OCI-LY3 (cell line): ENCODE measurements around the gene SCGB1A1.

ENCODE experiments used
- EZH2phosphoT487 ChIP-seq: fragments of 200-600 bp; shearing (Covaris generic); IDR thresholded peaks from 2 replicates; pipeline ENCODE4 v1.6.1; 2018; ENCODE audit warnings: antibody characterized with exemption, mixed run types, low read depth
- TF ChIP-seq, protein P1 (sequence below): fragments of 200-600, 300-600 bp; sonication (generic); IDR thresholded peaks from 2 replicates; pipeline ENCODE4 v1.5.1; 2014; ENCODE audit warnings: antibody characterized with exemption, low read length, low read depth

GRCh38 chr11:62399878-62400266, 19.0 kb upstream of the SCGB1A1 start:
- TF ChIP-seq, protein P1, sequence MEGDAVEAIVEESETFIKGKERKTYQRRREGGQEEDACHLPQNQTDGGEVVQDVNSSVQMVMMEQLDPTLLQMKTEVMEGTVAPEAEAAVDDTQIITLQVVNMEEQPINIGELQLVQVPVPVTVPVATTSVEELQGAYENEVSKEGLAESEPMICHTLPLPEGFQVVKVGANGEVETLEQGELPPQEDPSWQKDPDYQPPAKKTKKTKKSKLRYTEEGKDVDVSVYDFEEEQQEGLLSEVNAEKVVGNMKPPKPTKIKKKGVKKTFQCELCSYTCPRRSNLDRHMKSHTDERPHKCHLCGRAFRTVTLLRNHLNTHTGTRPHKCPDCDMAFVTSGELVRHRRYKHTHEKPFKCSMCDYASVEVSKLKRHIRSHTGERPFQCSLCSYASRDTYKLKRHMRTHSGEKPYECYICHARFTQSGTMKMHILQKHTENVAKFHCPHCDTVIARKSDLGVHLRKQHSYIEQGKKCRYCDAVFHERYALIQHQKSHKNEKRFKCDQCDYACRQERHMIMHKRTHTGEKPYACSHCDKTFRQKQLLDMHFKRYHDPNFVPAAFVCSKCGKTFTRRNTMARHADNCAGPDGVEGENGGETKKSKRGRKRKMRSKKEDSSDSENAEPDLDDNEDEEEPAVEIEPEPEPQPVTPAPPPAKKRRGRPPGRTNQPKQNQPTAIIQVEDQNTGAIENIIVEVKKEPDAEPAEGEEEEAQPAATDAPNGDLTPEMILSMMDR = no peak
- TF ChIP-seq EZH2phosphoT487 = no peak
